ENCODE measurements around the gene AKR7A3. TPM values are rescaled to one million over a fixed set of nuclear protein-coding genes. Genes with fewer than 3 reads are reported as not detected.

AKR7A3 gene
- total RNA-seq, 2 experiments from 2014 or later: 0.39 to 0.60 TPM

DNA sequence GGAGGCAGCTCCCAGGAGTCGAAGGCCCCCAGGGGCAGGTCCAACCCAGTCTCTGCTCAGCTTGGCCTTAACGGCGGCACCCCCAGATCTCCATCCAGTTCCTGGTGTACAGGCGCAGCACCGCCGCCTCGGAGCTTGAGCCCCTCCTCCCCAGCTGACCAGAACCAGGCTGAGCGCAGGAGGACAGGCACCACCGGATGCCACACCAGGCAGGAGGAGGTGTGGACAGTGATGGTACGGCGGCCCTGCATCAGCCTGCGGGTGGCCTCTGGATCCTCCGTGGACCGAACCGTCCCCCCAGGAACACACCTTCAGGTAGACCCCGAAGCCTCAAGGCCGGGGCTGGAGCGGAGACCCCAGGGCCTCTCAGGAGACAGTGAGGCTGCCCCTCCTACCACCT lies 39.9 kb upstream of the AKR7A3 start:
- POLR2A ChIA-PET: no interaction called here

DNA sequence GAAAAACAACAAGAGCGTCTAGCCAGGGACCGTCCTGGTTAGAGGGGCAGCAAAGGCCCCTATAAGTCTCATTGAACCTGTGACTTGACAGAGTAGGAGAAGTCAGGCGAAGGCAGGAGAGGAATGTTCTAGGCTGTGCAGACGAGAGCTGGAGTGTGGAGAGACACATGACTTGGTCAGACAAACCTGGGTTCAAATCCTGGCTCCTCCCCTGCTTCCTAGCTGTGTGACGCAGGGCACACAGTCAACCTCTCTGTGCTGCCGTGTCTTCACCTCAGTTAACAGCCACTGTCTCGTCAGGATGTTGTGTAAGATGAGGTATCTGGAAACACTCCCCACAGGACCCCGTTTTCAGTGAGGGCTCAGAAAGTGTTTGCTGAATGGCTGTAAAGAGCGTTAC lies 39.2 kb upstream of the AKR7A3 start:
- DNase-seq (no peak), ATAC-seq (no peak)
- Mint-ChIP-seq H3K4me1 (no peaks in the 10 kb centered on the region), H3K27ac (no peak overlapping the region), H3K4me3 (no peak overlapping the region), H3K9me3 (ENCODE audit: low read depth) (no peaks in the 10 kb centered on the region), H3K36me3 (ENCODE audit: low read depth) (peaks cover 4% of the 10 kb centered on the region), H3K27me3 (no peaks in the 10 kb centered on the region)
- POLR2A ChIA-PET: no interaction called here
- intact Hi-C loops (cut with DNase I, micrococcal nuclease): no loop called here
- CTCF ChIA-PET: no interaction called here

More for the DNA sequence above, 39.9 kb upstream of the AKR7A3 start:
- no peak overlapping the region for H3K27ac Mint-ChIP-seq
- DNase-seq (no peak), ATAC-seq (no peak)
- CTCF ChIA-PET: no interaction called here
- no peaks in the 10 kb centered on the region for H3K27me3 Mint-ChIP-seq
- H3K36me3 Mint-ChIP-seq (ENCODE audit: low read depth): peaks cover 2% of the 10 kb centered on the region
- H3K4me3 Mint-ChIP-seq: no peak overlapping the region
- intact Hi-C loops (cut with DNase I, micrococcal nuclease): no loop called here
- H3K4me1 Mint-ChIP-seq: no peaks in the 10 kb centered on the region
- H3K9me3 Mint-ChIP-seq (ENCODE audit: low read depth): no peaks in the 10 kb centered on the region

GRCh38 chr1:19327301-19327700 lies 38.7 kb upstream of the AKR7A3 start:
- CTCF ChIA-PET: no interaction called here
- intact Hi-C loops (cut with DNase I, micrococcal nuclease): no loop called here
- Mint-ChIP-seq H3K4me1 (no peaks in the 10 kb centered on the region), H3K27ac (no peak overlapping the region), H3K36me3 (ENCODE audit: low read depth) (peaks cover 4% of the 10 kb centered on the region), H3K9me3 (ENCODE audit: low read depth) (no peaks in the 10 kb centered on the region), H3K4me3 (no peak overlapping the region), H3K27me3 (no peaks in the 10 kb centered on the region)
- ATAC-seq: no peak
- DNase-seq: no peak
- POLR2A ChIA-PET: no interaction called here

- Mint-ChIP-seq H3K9me3 (ENCODE audit: low read depth) (no peaks in the 10 kb centered on the region), H3K4me3 (no peak overlapping the region), H3K27me3 (no peaks in the 10 kb centered on the region), H3K4me1 (no peaks in the 10 kb centered on the region), H3K27ac (no peak overlapping the region), H3K36me3 (ENCODE audit: low read depth) (peaks cover 4% of the 10 kb centered on the region)
- ATAC-seq (no peak), DNase-seq (no peak)
- ChIA-PET CTCF (no interaction called here), POLR2A (no interaction called here)
- intact Hi-C loops (cut with DNase I, micrococcal nuclease): no loop called here
Observed at GRCh38 chr1:19326748-19327065, 38.1 kb upstream of the AKR7A3 start.

DNA sequence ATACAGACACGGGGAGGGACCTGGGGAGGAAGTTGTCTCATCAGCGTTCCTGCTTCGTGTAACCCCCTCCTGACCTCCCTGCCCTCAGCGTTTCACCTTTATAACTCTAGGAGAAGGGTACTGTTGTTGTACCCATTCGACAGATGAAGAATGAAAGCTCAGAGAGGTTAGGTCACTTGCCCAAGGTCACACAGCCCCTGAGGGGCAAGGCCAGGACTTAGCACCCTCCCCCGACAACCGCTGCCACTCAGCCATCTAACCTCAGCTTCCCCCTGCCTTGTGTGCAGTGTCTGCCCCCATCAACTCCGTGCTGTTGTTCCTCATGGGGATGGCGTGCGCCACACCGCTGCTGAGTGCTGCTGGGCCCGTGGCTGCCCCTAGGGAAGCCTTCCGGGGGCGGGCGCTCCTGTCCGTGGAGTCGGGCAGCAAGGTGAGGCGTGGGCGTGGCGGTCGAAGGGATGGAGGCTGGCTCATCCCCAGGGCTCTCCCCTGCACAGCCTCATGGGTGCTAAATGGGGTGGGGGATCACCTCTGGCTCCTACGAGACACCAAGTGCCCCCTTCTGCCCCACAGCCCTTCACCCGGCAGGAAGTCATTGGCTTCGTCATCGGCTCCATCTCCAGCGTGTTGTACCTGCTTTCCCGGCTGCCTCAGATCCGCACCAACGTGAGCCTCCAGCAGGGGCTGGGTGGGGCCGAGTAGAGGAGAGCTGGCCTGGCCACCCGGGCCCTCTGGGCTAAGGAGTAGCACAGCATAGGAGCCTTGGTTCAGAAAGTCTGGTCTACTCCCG lies 37.6 kb upstream of the AKR7A3 start:
- intact Hi-C loops (cut with DNase I, micrococcal nuclease): no loop called here
- Mint-ChIP-seq H3K27ac (no peak overlapping the region), H3K4me1 (no peaks in the 10 kb centered on the region), H3K4me3 (no peak overlapping the region), H3K9me3 (ENCODE audit: low read depth) (no peaks in the 10 kb centered on the region), H3K27me3 (no peaks in the 10 kb centered on the region), H3K36me3 (ENCODE audit: low read depth) (peaks cover 4% of the 10 kb centered on the region)
- POLR2A ChIA-PET: interaction anchor here (0.7 kb wide), 1 partner anchor 232 kb away, joined by 3 read pairs; no protein-coding TSS in a partner anchor
- CTCF ChIA-PET: no interaction called here
- DNase-seq (no peak), ATAC-seq (no peak)

GRCh38 chr1:19325368-19325957 lies 36.9 kb upstream of the AKR7A3 start:
- H3K4me1 Mint-ChIP-seq: no peaks in the 10 kb centered on the region
- peaks cover 4% of the 10 kb centered on the region for H3K36me3 Mint-ChIP-seq (ENCODE audit: low read depth)
- intact Hi-C loops (cut with DNase I, micrococcal nuclease): no loop called here
- no peak overlapping the region for H3K4me3 Mint-ChIP-seq
- CTCF ChIA-PET: no interaction called here
- ATAC-seq (no peak), DNase-seq (no peak)
- H3K27ac Mint-ChIP-seq: no peak overlapping the region
- POLR2A ChIA-PET: interaction anchor here (0.7 to 0.8 kb wide), 2 partner anchors 20 to 233 kb away, joined by 3 read pairs; no protein-coding TSS in a partner anchor
- no peaks in the 10 kb centered on the region for H3K27me3 Mint-ChIP-seq
- H3K9me3 Mint-ChIP-seq (ENCODE audit: low read depth): no peaks in the 10 kb centered on the region

DNA sequence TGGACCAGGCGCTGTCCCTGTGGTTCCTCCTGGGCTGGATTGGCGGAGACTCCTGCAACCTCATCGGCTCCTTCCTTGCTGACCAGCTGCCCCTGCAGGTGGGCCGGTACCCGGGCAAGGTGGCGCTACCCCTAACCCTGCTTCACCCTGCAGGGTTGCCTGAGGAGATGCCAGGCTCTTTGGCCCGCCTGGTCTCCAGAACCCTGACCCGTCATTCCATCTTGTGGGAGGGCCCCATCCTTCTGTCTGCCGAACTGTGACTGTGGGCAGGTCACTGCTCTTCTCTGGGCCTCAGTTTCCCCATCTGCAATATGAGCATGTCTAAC lies 36.1 kb upstream of the AKR7A3 start:
- ChIA-PET POLR2A (no interaction called here), CTCF (no interaction called here)
- H3K36me3 Mint-ChIP-seq (ENCODE audit: low read depth): peaks cover 4% of the 10 kb centered on the region
- H3K4me3 Mint-ChIP-seq: no peak overlapping the region
- ATAC-seq (no peak), DNase-seq (no peak)
- intact Hi-C loops (cut with DNase I, micrococcal nuclease): no loop called here
- H3K27ac Mint-ChIP-seq: no peak overlapping the region
- no peaks in the 10 kb centered on the region for H3K4me1 Mint-ChIP-seq
- no peaks in the 10 kb centered on the region for H3K9me3 Mint-ChIP-seq (ENCODE audit: low read depth)
- H3K27me3 Mint-ChIP-seq: no peaks in the 10 kb centered on the region

GRCh38 chr1:19323987-19324664 lies 35.6 kb upstream of the AKR7A3 start:
- Mint-ChIP-seq H3K9me3 (ENCODE audit: low read depth) (no peaks in the 10 kb centered on the region), H3K36me3 (ENCODE audit: low read depth) (peaks cover 6% of the 10 kb centered on the region), H3K4me1 (no peaks in the 10 kb centered on the region), H3K4me3 (no peak overlapping the region), H3K27me3 (no peaks in the 10 kb centered on the region), H3K27ac (no peak overlapping the region)
- ATAC-seq (no peak), DNase-seq (no peak)
- ChIA-PET POLR2A (no interaction called here), CTCF (interaction anchor here (0.5 kb wide), 1 partner anchor 20 kb away, joined by 3 read pairs; no protein-coding TSS in a partner anchor)
- intact Hi-C loops (cut with DNase I, micrococcal nuclease): no loop called here

DNA sequence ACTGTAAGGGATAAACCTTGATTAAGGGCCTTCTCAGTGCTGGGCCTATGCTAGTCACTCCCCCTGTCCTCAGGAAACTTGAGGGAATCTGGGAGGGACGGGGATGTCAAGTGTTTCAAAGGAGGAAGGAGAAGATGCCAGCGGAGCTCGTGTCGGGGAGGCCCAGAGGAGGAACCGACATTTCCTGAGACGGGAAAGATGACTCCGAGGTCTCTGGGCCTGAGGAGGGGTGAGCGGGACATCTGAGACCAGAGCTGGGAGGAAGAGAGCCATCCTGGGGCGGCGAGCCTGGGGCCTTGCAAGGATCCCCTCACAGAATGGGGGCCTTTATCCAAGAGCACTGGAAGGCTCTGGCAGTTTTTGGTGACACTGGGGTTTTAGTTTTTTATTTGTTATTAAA lies 33.9 kb upstream of the AKR7A3 start:
- intact Hi-C loops (cut with DNase I, micrococcal nuclease): no loop called here
- Mint-ChIP-seq H3K4me3 (no peak overlapping the region), H3K36me3 (ENCODE audit: low read depth) (peaks cover 7% of the 10 kb centered on the region), H3K4me1 (no peaks in the 10 kb centered on the region), H3K27me3 (no peaks in the 10 kb centered on the region), H3K9me3 (ENCODE audit: low read depth) (no peaks in the 10 kb centered on the region), H3K27ac (no peak overlapping the region)
- DNase-seq (no peak), ATAC-seq (no peak)
- CTCF ChIA-PET: interaction anchor here (0.9 kb wide), 1 partner anchor 331 kb away, joined by 3 read pairs; no protein-coding TSS in a partner anchor
- POLR2A ChIA-PET: no interaction called here

DNA sequence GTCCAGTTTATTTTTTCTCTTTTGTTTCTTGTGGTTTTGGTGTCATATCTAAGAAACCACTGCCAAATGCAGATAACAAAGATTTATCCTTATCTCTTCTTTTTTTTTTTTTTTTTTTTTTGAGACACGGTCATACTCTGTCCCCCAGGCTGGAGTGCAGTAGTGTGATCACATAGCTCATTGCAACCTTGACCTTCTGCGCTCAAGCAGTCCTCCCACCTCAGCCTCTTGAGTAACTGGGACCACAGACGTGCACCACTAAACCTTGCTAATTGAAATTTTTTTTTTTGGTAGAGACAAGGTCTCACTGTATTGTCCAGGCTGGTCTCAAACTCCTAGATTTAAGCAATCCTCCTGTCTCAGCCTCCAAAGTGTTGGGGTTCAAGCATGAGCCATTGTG lies 32.5 kb upstream of the AKR7A3 start:
- POLR2A ChIA-PET: no interaction called here
- H3K27ac Mint-ChIP-seq: no peak overlapping the region
- no peaks in the 10 kb centered on the region for H3K9me3 Mint-ChIP-seq (ENCODE audit: low read depth)
- H3K27me3 Mint-ChIP-seq: no peaks in the 10 kb centered on the region
- CTCF ChIA-PET: interaction anchor here (0.6 to 0.7 kb wide), 2 partner anchors 12 to 16 kb away, joined by 3 to 5 read pairs; no protein-coding TSS in a partner anchor
- intact Hi-C loops (cut with DNase I, micrococcal nuclease): no loop called here
- no peak for ATAC-seq
- peaks cover 7% of the 10 kb centered on the region for H3K36me3 Mint-ChIP-seq (ENCODE audit: low read depth)
- H3K4me3 Mint-ChIP-seq: no peak overlapping the region
- peaks cover under 1% of the 10 kb centered on the region for H3K4me1 Mint-ChIP-seq
- no peak for DNase-seq

DNA sequence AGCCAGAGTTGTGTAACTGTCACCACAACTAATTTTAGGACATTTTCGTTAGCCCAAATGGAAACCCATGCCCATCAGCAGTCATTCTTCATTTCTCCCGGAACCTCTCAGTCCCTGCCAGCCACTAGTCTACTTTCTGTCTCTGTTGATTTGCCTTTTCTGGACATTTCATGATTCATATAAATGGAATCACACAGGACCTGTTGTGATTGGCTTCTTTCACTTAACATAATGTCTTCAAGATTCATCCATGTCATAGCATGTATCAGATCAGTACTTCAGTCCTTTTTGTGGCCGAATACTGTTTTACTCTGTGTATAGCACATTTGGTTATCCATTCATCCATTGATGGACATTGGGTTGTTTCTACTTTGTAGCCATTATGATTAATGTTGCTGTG lies 30.6 kb upstream of the AKR7A3 start:
- peaks cover 5% of the 10 kb centered on the region for H3K36me3 Mint-ChIP-seq (ENCODE audit: low read depth)
- H3K4me3 Mint-ChIP-seq: no peak overlapping the region
- no peaks in the 10 kb centered on the region for H3K9me3 Mint-ChIP-seq (ENCODE audit: low read depth)
- ChIA-PET POLR2A (no interaction called here), CTCF (no interaction called here)
- H3K4me1 Mint-ChIP-seq: peaks cover 9% of the 10 kb centered on the region
- no peak overlapping the region for H3K27ac Mint-ChIP-seq
- no peak for DNase-seq
- intact Hi-C loops (cut with DNase I, micrococcal nuclease): loop anchor here (10.0 kb wide), 1 partner anchor 336 kb away; no protein-coding TSS in a partner anchor
- ATAC-seq: no peak
- no peaks in the 10 kb centered on the region for H3K27me3 Mint-ChIP-seq

Measured in activated CD4-positive, alpha-beta T cell treated with anti-CD3 and anti-CD28 coated beads for 36 hours (primary cell).